BE2C (cell line): ENCODE results near the gene COL8A1.

ENCODE experiments used
- DNase-seq: peaks from one replicate; pipeline ENCODE4 v3.0.0-alpha.2; 2020
- H3K27me3 ChIP-seq: fragments of 250-450 bp; sonication (Bioruptor Pico); 2 replicates; pipeline ENCODE4 v1.5.1; 2020; ENCODE audit warnings: mild to moderate bottlenecking
- H3K36me3 ChIP-seq: fragments of 250-450 bp; sonication (Bioruptor Pico); 2 replicates; pipeline ENCODE4 v1.5.1; 2020; ENCODE audit warnings: mild to moderate bottlenecking
- H3K4me1 ChIP-seq: fragments of 250-450 bp; sonication (Bioruptor Pico); 2 replicates; pipeline ENCODE4 v1.5.1; 2020
- H3K4me3 ChIP-seq: 2 replicates; pipeline ENCODE4 v1.5.1; 2011; ENCODE audit warnings: low read depth, low read length
- H3K9me3 ChIP-seq: fragments of 250-450 bp; sonication (Bioruptor Pico); 2 replicates; pipeline ENCODE4 v1.5.1; 2020
- CTCF ChIP-seq: IDR thresholded peaks from 2 replicates; pipeline ENCODE4 v1.5.1; 2012; ENCODE audit warnings: mild to moderate bottlenecking, low read depth, low read length

Gene COL8A1

DNA sequence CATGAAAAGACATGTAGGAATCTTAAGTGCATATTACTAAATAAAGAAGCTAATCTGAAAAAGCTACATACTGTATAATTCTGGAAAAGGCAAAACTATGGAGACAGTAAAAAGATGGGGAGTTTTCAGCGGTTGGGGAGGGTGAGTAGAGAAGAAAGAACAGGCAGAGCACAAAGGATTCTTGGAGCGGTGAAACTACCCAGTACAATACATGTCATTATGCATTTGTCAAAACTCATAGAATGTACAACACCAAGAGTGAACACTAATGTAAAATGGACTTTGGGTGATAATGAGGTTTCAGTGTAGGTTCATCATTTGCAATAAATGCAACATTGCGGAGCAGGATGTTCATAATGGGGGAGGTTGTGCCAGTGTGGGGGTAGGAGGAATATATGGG is 133.8 kb downstream of the COL8A1 start:
- DNase-seq = no peak
- TF ChIP-seq CTCF = no peak
- H3K4me1 ChIP-seq = no peaks in the 10 kb centered on the region
- H3K27me3 ChIP-seq = peaks cover 2% of the 10 kb centered on the region; the same call in 1 of the 2 replicates
- H3K9me3 ChIP-seq = no peaks in the 10 kb centered on the region; the same call in 1 of the 2 replicates
- no peaks in the 10 kb centered on the region for H3K36me3 ChIP-seq
- no peak overlapping the region for H3K4me3 ChIP-seq

- Histone ChIP-seq H3K4me1 (no peaks in the 10 kb centered on the region), H3K9me3 (no peaks in the 10 kb centered on the region; the same call in 1 of the 2 replicates), H3K27me3 (0 out of 2 replicates have a peak, but pooled peaks cover 3% of the 10 kb centered on the region), H3K36me3 (no peaks in the 10 kb centered on the region), H3K4me3 (no peak overlapping the region)
- DNase-seq = no peak
- no peak for TF ChIP-seq CTCF
These were observed 134.3 kb downstream of the COL8A1 start for GRCh38 chr3:99772671-99773070.

- DNase-seq = no peak
- Histone ChIP-seq H3K9me3 (no peaks in the 10 kb centered on the region; the same call in 1 of the 2 replicates), H3K4me3 (no peak overlapping the region), H3K36me3 (no peaks in the 10 kb centered on the region), H3K4me1 (no peaks in the 10 kb centered on the region), H3K27me3 (peaks cover 11% of the 10 kb centered on the region; the same call in 1 of the 2 replicates)
- TF ChIP-seq CTCF = no peak
These were observed 136.1 kb downstream of the COL8A1 start for GRCh38 chr3:99774467-99774866.

GRCh38 chr3:99776516-99777209 is 138.3 kb downstream of the COL8A1 start:
- no peak for TF ChIP-seq CTCF
- H3K4me1 ChIP-seq = no peaks in the 10 kb centered on the region
- DNase-seq = no peak
- no peak overlapping the region for H3K4me3 ChIP-seq
- peaks cover 23% of the 10 kb centered on the region for H3K27me3 ChIP-seq
- H3K9me3 ChIP-seq = no peaks in the 10 kb centered on the region
- no peaks in the 10 kb centered on the region for H3K36me3 ChIP-seq

DNA sequence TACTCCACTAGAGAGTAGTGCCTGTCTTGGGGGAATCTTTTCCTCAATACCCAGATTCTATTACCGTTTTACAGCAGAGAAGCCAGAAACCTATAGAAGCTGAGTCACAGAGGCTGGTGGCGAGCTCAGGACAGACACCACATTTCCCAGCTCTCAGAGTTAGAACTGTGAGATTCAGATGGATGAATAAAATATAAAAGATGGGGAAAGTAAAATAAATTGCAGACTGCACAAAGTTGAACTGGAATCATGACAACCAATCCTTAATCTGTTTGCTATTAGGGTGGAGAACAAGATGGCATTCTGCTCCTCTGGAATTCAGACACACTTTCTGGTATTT is 138.8 kb downstream of the COL8A1 start:
- Histone ChIP-seq H3K4me1 (no peaks in the 10 kb centered on the region), H3K4me3 (no peak overlapping the region), H3K36me3 (no peaks in the 10 kb centered on the region), H3K27me3 (peaks cover 20% of the 10 kb centered on the region), H3K9me3 (no peaks in the 10 kb centered on the region)
- TF ChIP-seq CTCF = no peak
- no peak for DNase-seq

DNA sequence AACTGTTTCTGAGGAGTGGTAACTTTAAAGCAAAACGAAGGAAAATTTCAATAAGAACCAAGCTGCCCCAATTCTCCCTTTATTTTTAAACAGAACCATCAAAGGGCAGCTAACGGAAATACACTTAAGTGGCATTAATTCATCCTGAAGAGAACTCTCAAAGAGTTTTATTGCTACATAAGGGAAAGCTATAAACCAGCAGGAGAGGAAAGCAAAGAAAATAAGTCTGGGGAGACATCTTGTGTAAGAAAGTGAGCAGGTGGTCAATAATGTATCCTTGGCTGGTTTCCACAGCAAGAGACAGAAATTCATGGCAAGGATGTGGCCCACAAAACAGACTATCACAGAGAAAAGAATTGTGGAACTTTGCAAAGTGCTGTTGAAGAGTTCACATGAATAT is 139.3 kb downstream of the COL8A1 start:
- H3K36me3 ChIP-seq = no peaks in the 10 kb centered on the region
- H3K27me3 ChIP-seq = peaks cover 20% of the 10 kb centered on the region
- no peak overlapping the region for H3K4me3 ChIP-seq
- DNase-seq = no peak
- no peaks in the 10 kb centered on the region for H3K9me3 ChIP-seq
- no peaks in the 10 kb centered on the region for H3K4me1 ChIP-seq
- no peak for TF ChIP-seq CTCF
